GM12878 (cell line): ENCODE data around the gene NEURL3. TPM values are rescaled to one million over a fixed set of nuclear protein-coding genes. Genes with fewer than 3 reads are reported as not detected.
A peak's percentile ranks its signal among the peaks of the same experiment; 100 is the strongest.

Experiments
- CBFB ChIP-seq: IDR thresholded peaks from 2 replicates; pipeline ENCODE4 v1.6.1; 2016; ENCODE audit warnings: antibody characterized with exemption, low read depth
- HCFC1 ChIP-seq: fragments of 150-350 bp; IDR thresholded peaks from 2 replicates; pipeline ENCODE4 v1.6.1; 2014; ENCODE audit warnings: low read length
- HDGF ChIP-seq: fragments of 450-650 bp; IDR thresholded peaks from 2 replicates; pipeline ENCODE4 v1.6.1; 2016; ENCODE audit warnings: antibody characterized with exemption
- IKZF1 ChIP-seq: fragments of 450-650 bp; conservative IDR thresholded peaks from 2 replicates; pipeline ENCODE4 v1.6.1; 2017; ENCODE audit warnings: antibody characterized with exemption, mild to moderate bottlenecking
- IRF4 ChIP-seq: IDR thresholded peaks from 2 replicates; pipeline ENCODE4 v1.6.1; 2011; ENCODE audit warnings: low read depth, low read length
- MLLT1 ChIP-seq: fragments of 450-650 bp; IDR thresholded peaks from 2 replicates; pipeline ENCODE4 v1.6.1; 2016; ENCODE audit warnings: mild to moderate bottlenecking
- MXI1 ChIP-seq: fragments of 150-350 bp; IDR thresholded peaks from 2 replicates; pipeline ENCODE4 v1.6.1; 2011; ENCODE audit warnings: low read depth, mild to moderate bottlenecking, inconsistent platforms, low read length, improper control_type of control experiment
- PAX5 ChIP-seq: IDR thresholded peaks from 2 replicates; pipeline ENCODE4 v1.6.1; 2011; ENCODE audit warnings: low read depth, low read length, borderline replicate concordance
- PKNOX1 ChIP-seq: fragments of 450-650 bp; IDR thresholded peaks from 2 replicates; pipeline ENCODE4 v1.6.1; 2016; ENCODE audit warnings: mild to moderate bottlenecking
- RAD21 ChIP-seq: IDR thresholded peaks from 2 replicates; pipeline ENCODE4 v1.6.1; 2011; ENCODE audit warnings: mild to moderate bottlenecking, low read depth, low read length, moderate library complexity; ENCODE audit not compliant: insufficient read depth
- RCOR1 ChIP-seq: conservative IDR thresholded peaks from 2 replicates; pipeline ENCODE4 v1.6.1; 2012; ENCODE audit warnings: low read depth, low read length, improper control_type of control experiment
- RUNX3 ChIP-seq: IDR thresholded peaks from 2 replicates; pipeline ENCODE4 v1.6.1; 2012; ENCODE audit warnings: low read length, inconsistent platforms
- SIN3A ChIP-seq: IDR thresholded peaks from 2 replicates; pipeline ENCODE4 v1.6.1; 2012; ENCODE audit warnings: low read depth, low read length, improper control_type of control experiment
- SIX5 ChIP-seq: IDR thresholded peaks from 2 replicates; pipeline ENCODE4 v1.6.1; 2011; ENCODE audit warnings: mild to moderate bottlenecking, low read depth, low read length, moderate library complexity; ENCODE audit not compliant: severe bottlenecking
- SMARCA5 ChIP-seq: fragments of 450-650 bp; IDR thresholded peaks from 2 replicates; pipeline ENCODE4 v1.6.1; 2017; ENCODE audit warnings: mild to moderate bottlenecking
- TCF3 ChIP-seq: IDR thresholded peaks from 2 replicates; pipeline ENCODE4 v1.6.1; 2012; ENCODE audit warnings: low read depth, mild to moderate bottlenecking, low read length, borderline replicate concordance; ENCODE audit not compliant: insufficient read depth
- polyA plus RNA-seq, 11 experiments: library from polyadenylated mRNA; depleted of rRNA in 4 of 11; unstranded in 6 of 11; stranded (reverse) in 5 of 11; fragments of >200 nt; fragmentation: Nextera tagmentation in 4 of 11; fragmentation: Illumina TruSeq in 1 of 11; extraction: Ambion mirVana in 4 of 11; extraction: Trizol in 1 of 11; gene quantifications; 1 replicate in 1 of 11; 2 replicates in 10 of 11; pipeline versions ENCODE4 v1.2.1 to v1.2.3, GENCODE V29; 2011 to 2016; ENCODE audit warnings: inconsistent platforms in 2 of 11, missing spikeins in 2 of 11, low read depth in 1 of 11
- total RNA-seq, 4 experiments: library from RNA; depleted of rRNA in 3 of 4; stranded (reverse); fragments of >200 nt in 3 of 4; fragmentation: Illumina TruSeq in 1 of 4; extraction: Trizol in 1 of 4; gene quantifications; 2 replicates each; pipeline versions ENCODE4 v1.2.1 to v1.2.3, GENCODE V29; 2013 to 2021

The NEURL3 gene
- total and polyA plus RNA-seq, 10 of the 15 experiments (the other 5 are each of a cell fraction or from before 2014, with no cell fraction given), result 0.03 to 6.3 (median 0.47) TPM

GRCh38 chr2:96509114-96509846 lies 4.1 kb upstream of the NEURL3 start (continued):
- TF ChIP-seq PKNOX1 (no peak), HDGF (peak; percentile 74; the same call in 1 of the 2 replicates), HCFC1 (no peak), TCF3 (peak; percentile 65; the same call in 1 of the 2 replicates), IRF4 (no peak), CBFB (peak; percentile 93), RUNX3 (peak; percentile 95), MXI1 (0 out of 2 replicates have a peak, but pooled peaks have one; percentile 20), MLLT1 (peak; percentile 71; the same call in 1 of the 2 replicates), PAX5 (no peak), SIN3A (peak; percentile 22; the same call in 1 of the 2 replicates), SIX5 (no peak), RCOR1 (no peak), IKZF1 (peak; percentile 68), SMARCA5 (peak; percentile 81; the same call in 1 of the 2 replicates), RAD21 (peak; percentile 95)
- TF ChIP-seq, all 136 proteins: peak for 24
